GM12892 (cell line): Measurements from ENCODE around the gene GAL3ST1.

ENCODE experiments used
- POLR2A ChIP-seq: IDR thresholded peaks from 2 replicates; pipeline ENCODE4 v1.6.1; 2011; ENCODE audit warnings: low read depth, low read length, control low read depth
- POLR2AphosphoS5 ChIP-seq: IDR thresholded peaks from 2 replicates; pipeline ENCODE4 v1.6.1; 2011; ENCODE audit warnings: low read depth, low read length, control low read depth

- no peak for TF ChIP-seq POLR2AphosphoS5
- no peak for TF ChIP-seq POLR2A
Measured at GRCh38 chr22:30564045-30564760, 10.3 kb downstream of the GAL3ST1 start.
